DND-41 (cell line): ENCODE data around the gene CGRRF1.

ENCODE experiments used
- EZH2 ChIP-seq: IDR thresholded peaks from 3 replicates; pipeline ENCODE4 v1.6.1; 2012; ENCODE audit warnings: borderline replicate concordance, low read depth, mild to moderate bottlenecking, moderate library complexity, low read length, inconsistent platforms; ENCODE audit not compliant: severe bottlenecking
- TF ChIP-seq, protein P1 (sequence below): IDR thresholded peaks from 2 replicates; pipeline ENCODE4 v1.5.1; 2012; ENCODE audit warnings: borderline replicate concordance, low read length, moderate library complexity, mild to moderate bottlenecking; ENCODE audit not compliant: poor library complexity, severe bottlenecking; ENCODE audit errors: extremely low read depth

DNA sequence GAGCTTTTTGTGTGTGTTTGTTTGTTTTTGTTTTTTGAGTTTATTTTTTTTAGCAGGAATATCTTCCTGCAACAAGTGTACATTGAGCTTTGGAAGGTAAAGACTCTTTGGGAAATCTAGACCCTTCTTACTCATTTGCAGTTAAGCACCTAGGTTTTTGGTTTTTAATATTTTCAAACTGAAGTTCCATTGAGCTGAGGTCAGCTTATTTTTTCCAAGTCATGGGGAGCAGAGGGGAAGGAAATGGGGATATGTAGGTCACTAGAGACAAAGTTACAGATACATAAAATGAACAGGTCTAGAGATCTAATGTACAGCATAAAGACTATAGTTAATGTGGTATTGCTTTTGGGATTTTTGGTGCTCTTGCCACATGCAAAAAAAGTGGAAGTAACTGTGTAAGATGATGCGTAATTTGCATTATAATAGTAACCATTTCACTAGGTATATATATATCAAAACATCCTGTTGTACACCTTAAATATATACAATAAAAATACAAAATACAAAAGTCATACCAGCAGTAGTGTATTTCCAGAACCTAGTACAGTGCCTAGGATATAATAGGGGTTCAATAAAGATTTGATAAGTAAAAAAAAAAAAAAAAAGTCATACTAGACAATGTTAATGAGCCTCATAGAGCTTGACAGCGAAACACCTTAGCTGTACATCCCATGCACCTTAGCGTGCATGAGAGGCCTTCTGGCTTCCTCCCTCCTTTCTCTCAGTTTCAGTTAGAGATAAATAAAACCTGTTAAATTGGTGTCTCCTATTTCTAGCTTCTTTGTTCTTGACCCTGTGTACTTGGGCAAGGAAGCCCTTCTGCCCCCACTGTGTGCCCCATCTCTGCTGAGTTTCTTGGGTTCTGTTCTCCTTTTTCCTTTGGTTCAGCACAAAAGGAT lies 22.7 kb downstream of the CGRRF1 start:
- TF ChIP-seq, protein P1, sequence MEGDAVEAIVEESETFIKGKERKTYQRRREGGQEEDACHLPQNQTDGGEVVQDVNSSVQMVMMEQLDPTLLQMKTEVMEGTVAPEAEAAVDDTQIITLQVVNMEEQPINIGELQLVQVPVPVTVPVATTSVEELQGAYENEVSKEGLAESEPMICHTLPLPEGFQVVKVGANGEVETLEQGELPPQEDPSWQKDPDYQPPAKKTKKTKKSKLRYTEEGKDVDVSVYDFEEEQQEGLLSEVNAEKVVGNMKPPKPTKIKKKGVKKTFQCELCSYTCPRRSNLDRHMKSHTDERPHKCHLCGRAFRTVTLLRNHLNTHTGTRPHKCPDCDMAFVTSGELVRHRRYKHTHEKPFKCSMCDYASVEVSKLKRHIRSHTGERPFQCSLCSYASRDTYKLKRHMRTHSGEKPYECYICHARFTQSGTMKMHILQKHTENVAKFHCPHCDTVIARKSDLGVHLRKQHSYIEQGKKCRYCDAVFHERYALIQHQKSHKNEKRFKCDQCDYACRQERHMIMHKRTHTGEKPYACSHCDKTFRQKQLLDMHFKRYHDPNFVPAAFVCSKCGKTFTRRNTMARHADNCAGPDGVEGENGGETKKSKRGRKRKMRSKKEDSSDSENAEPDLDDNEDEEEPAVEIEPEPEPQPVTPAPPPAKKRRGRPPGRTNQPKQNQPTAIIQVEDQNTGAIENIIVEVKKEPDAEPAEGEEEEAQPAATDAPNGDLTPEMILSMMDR = no peak
- no peak for TF ChIP-seq EZH2
